Measurements from ENCODE around the gene PLD5. TPM values are rescaled to one million over a fixed set of nuclear protein-coding genes. Genes with fewer than 3 reads are reported as not detected.
"Not testable (repeated sequence)": the region's sequence is repeated elsewhere in the genome, so short reads cannot be mapped to it uniquely, and the experiment has no call there.

The PLD5 gene
- total and polyA plus RNA-seq, 4 donors, result under 0.01 to 0.17 (median 0.05) TPM; not detected in 1

DNA sequence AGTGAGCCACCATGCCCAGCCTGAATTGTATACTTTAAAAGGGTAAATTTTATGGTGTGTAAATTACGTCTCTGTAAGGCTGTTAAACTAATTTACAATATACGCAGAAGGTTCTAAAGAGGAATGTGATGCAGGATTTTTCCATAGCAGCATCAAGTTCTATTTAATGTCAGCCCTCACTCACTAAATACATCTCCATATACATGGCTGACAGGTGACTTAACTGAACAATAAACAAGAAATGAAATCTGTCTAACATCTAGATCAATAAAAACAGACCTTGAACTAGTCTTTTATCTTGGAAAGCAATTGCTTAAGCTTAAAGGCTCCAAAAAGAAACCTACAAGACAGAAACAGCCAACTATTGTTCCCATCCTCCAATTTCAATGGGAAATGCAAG lies 404.1 kb downstream of the PLD5 start (continued):
- TF ChIP-seq, protein P1, sequence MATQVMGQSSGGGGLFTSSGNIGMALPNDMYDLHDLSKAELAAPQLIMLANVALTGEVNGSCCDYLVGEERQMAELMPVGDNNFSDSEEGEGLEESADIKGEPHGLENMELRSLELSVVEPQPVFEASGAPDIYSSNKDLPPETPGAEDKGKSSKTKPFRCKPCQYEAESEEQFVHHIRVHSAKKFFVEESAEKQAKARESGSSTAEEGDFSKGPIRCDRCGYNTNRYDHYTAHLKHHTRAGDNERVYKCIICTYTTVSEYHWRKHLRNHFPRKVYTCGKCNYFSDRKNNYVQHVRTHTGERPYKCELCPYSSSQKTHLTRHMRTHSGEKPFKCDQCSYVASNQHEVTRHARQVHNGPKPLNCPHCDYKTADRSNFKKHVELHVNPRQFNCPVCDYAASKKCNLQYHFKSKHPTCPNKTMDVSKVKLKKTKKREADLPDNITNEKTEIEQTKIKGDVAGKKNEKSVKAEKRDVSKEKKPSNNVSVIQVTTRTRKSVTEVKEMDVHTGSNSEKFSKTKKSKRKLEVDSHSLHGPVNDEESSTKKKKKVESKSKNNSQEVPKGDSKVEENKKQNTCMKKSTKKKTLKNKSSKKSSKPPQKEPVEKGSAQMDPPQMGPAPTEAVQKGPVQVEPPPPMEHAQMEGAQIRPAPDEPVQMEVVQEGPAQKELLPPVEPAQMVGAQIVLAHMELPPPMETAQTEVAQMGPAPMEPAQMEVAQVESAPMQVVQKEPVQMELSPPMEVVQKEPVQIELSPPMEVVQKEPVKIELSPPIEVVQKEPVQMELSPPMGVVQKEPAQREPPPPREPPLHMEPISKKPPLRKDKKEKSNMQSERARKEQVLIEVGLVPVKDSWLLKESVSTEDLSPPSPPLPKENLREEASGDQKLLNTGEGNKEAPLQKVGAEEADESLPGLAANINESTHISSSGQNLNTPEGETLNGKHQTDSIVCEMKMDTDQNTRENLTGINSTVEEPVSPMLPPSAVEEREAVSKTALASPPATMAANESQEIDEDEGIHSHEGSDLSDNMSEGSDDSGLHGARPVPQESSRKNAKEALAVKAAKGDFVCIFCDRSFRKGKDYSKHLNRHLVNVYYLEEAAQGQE (IDR thresholded peaks at IDR 0.05), result no peak
- TF ChIP-seq FOXA2 (IDR thresholded peaks at IDR 0.05) (no peak), YY1 (IDR thresholded peaks at IDR 0.05) (no peak), FOXA1 (IDR thresholded peaks at IDR 0.05) (no peak), NR2F2 (IDR thresholded peaks at IDR 0.05) (no peak), HNF4A (conservative IDR thresholded peaks at IDR 0.05) (no peak), HNF4G (IDR thresholded peaks at IDR 0.05) (no peak)

DNA sequence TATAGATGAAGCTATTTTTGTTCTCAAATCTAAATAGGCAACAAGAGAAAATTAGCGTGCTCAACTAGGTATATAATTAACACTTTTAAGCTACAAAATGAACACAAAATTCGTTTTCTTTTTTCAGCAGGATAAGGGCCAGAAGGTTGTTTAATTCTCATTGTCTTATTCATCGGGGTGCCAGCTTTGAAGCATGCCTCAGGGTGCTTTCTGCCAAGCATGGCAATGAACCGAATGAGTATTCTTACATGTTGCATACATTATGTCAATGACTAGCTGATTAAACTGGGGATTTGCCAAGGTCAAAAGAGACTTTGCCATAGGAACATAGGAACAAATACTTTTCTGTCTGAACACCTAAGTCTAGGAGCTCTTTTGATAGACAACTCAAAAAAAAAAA lies 423.6 kb downstream of the PLD5 start:
- Histone ChIP-seq H3K4me1 (ENCODE audit: control insufficient read depth in 4 of 4, insufficient read depth in 4 of 4, low read length in 3 of 4) (no peaks in the 10 kb centered on the region), H3K27me3 (ENCODE audit: control insufficient read depth in 4 of 4, insufficient read depth in 4 of 4, low read length in 3 of 4) (peaks cover 0 to 5% (median 0%) of the 10 kb centered on the region in 4 donors), H3K9ac (ENCODE audit: low read depth in 1 of 2, low read length in 2 of 2) (no peak overlapping the region), H3K9me3 (ENCODE audit: control insufficient read depth in 4 of 4, low read length in 3 of 4) (no peaks in the 10 kb centered on the region), H3K4me3 (ENCODE audit: low read depth in 1 of 3, low read length in 3 of 3) (no peak overlapping the region), H3K27ac (ENCODE audit: low read depth in 1 of 2, low read length in 2 of 2) (no peak overlapping the region), H3K36me3 (ENCODE audit: control insufficient read depth in 4 of 4, insufficient read depth in 3 of 4, low read depth in 1 of 4, low read length in 3 of 4) (no peaks in the 10 kb centered on the region)
- DNase-seq (ENCODE audit: low spot score), result no peak
- 63% methylated on average over 4 of the region's 4 CpGs for WGBS
- TF ChIP-seq RXRA (IDR thresholded peaks at IDR 0.05) (no peak), HNF4G (IDR thresholded peaks at IDR 0.05) (no peak), SP1 (IDR thresholded peaks at IDR 0.05) (no peak), TAF1 (conservative IDR thresholded peaks at IDR 0.05) (no peak), NR2F2 (IDR thresholded peaks at IDR 0.05) (no peak), GABPA (IDR thresholded peaks at IDR 0.05 in 1 of 2, conservative IDR thresholded peaks at IDR 0.05 in 1 of 2) (no peak), FOXA2 (IDR thresholded peaks at IDR 0.05) (no peak), JUND (IDR thresholded peaks at IDR 0.05) (no peak), YY1 (IDR thresholded peaks at IDR 0.05) (no peak), FOXA1 (IDR thresholded peaks at IDR 0.05) (no peak), HNF4A (conservative IDR thresholded peaks at IDR 0.05) (no peak), RAD21 (IDR thresholded peaks at IDR 0.05) (no peak), EGR1 (IDR thresholded peaks at IDR 0.05; ENCODE audit: low read depth in 2 of 2) (no peak)
- TF ChIP-seq, protein P2, sequence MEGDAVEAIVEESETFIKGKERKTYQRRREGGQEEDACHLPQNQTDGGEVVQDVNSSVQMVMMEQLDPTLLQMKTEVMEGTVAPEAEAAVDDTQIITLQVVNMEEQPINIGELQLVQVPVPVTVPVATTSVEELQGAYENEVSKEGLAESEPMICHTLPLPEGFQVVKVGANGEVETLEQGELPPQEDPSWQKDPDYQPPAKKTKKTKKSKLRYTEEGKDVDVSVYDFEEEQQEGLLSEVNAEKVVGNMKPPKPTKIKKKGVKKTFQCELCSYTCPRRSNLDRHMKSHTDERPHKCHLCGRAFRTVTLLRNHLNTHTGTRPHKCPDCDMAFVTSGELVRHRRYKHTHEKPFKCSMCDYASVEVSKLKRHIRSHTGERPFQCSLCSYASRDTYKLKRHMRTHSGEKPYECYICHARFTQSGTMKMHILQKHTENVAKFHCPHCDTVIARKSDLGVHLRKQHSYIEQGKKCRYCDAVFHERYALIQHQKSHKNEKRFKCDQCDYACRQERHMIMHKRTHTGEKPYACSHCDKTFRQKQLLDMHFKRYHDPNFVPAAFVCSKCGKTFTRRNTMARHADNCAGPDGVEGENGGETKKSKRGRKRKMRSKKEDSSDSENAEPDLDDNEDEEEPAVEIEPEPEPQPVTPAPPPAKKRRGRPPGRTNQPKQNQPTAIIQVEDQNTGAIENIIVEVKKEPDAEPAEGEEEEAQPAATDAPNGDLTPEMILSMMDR (IDR thresholded peaks at IDR 0.05; ENCODE audit: low read depth, low read length, missing input control), result no peak
- TF ChIP-seq, protein P1 (IDR thresholded peaks at IDR 0.05), result no peak
- TF ChIP-seq, protein P3, sequence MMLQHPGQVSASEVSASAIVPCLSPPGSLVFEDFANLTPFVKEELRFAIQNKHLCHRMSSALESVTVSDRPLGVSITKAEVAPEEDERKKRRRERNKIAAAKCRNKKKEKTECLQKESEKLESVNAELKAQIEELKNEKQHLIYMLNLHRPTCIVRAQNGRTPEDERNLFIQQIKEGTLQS (IDR thresholded peaks at IDR 0.05), result no peak
- TF ChIP-seq, protein P4, sequence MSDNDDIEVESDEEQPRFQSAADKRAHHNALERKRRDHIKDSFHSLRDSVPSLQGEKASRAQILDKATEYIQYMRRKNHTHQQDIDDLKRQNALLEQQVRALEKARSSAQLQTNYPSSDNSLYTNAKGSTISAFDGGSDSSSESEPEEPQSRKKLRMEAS (IDR thresholded peaks at IDR 0.05), result no peak
- TF ChIP-seq, protein P5, sequence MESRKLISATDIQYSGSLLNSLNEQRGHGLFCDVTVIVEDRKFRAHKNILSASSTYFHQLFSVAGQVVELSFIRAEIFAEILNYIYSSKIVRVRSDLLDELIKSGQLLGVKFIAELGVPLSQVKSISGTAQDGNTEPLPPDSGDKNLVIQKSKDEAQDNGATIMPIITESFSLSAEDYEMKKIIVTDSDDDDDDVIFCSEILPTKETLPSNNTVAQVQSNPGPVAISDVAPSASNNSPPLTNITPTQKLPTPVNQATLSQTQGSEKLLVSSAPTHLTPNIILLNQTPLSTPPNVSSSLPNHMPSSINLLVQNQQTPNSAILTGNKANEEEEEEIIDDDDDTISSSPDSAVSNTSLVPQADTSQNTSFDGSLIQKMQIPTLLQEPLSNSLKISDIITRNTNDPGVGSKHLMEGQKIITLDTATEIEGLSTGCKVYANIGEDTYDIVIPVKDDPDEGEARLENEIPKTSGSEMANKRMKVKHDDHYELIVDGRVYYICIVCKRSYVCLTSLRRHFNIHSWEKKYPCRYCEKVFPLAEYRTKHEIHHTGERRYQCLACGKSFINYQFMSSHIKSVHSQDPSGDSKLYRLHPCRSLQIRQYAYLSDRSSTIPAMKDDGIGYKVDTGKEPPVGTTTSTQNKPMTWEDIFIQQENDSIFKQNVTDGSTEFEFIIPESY (IDR thresholded peaks at IDR 0.05), result no peak

DNA sequence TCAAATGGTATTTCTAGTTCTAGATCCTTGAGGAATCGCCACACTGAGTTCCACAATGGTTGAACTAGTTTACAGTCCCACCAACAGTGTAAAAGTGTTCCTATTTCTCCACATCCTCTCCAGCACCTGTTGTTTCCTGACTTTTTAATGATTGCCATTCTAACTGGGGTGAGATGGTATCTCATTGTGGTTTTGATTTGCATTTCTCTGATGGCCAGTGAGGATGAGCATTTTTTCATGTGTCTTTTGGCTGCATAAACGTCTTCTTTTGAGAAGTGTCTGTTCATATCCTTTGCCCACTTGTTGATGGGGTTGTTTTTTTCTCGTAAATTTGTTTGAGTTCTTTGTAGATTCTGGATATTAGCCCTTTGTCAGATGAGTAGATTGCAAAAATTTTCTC lies 427.2 kb downstream of the PLD5 start:
- H3K36me3 ChIP-seq (ENCODE audit: control insufficient read depth in 4 of 4, insufficient read depth in 3 of 4, low read depth in 1 of 4, low read length in 3 of 4); H3K9me3 ChIP-seq (ENCODE audit: control insufficient read depth in 4 of 4, low read length in 3 of 4); H3K4me3 ChIP-seq (ENCODE audit: low read depth in 1 of 3, low read length in 3 of 3); DNase-seq (ENCODE audit: low spot score); H3K27me3 ChIP-seq (ENCODE audit: control insufficient read depth in 4 of 4, insufficient read depth in 4 of 4, low read length in 3 of 4); H3K27ac ChIP-seq (ENCODE audit: low read depth in 1 of 2, low read length in 2 of 2); H3K4me1 ChIP-seq (ENCODE audit: control insufficient read depth in 4 of 4, insufficient read depth in 4 of 4, low read length in 3 of 4); H3K9ac ChIP-seq (ENCODE audit: low read depth in 1 of 2, low read length in 2 of 2): not testable (repeated sequence)
- WGBS, result 58% methylated on average over 3 of the region's 3 CpGs

Data from liver (tissue), 9 donors.